Neural cell (in vitro differentiated cells): ENCODE measurements around the gene MTHFD1L.

Source experiments
- EP300 ChIP-seq: fragments of 450-650 bp; conservative IDR thresholded peaks from 2 replicates; pipeline ENCODE4 v1.6.1; 2014; ENCODE audit warnings: antibody characterized with exemption, mild to moderate bottlenecking, moderate library complexity; ENCODE audit not compliant: poor library complexity, severe bottlenecking
- MXI1 ChIP-seq: fragments of 450-650 bp; conservative IDR thresholded peaks from 2 replicates; pipeline ENCODE4 v1.6.1; 2014; ENCODE audit warnings: antibody characterized with exemption, mild to moderate bottlenecking; ENCODE audit not compliant: poor library complexity, severe bottlenecking
- POLR2AphosphoS5 ChIP-seq: IDR thresholded peaks from 2 replicates; pipeline ENCODE4 v1.6.1; 2012
- RAD21 ChIP-seq: fragments of 450-650 bp; conservative IDR thresholded peaks from 2 replicates; pipeline ENCODE4 v1.6.1; 2014; ENCODE audit warnings: antibody characterized with exemption, mild to moderate bottlenecking, moderate library complexity
- SMC3 ChIP-seq: fragments of 450-650 bp; conservative IDR thresholded peaks from 2 replicates; pipeline ENCODE4 v1.6.1; 2014; ENCODE audit warnings: antibody characterized with exemption, mild to moderate bottlenecking, moderate library complexity; ENCODE audit not compliant: poor library complexity

DNA sequence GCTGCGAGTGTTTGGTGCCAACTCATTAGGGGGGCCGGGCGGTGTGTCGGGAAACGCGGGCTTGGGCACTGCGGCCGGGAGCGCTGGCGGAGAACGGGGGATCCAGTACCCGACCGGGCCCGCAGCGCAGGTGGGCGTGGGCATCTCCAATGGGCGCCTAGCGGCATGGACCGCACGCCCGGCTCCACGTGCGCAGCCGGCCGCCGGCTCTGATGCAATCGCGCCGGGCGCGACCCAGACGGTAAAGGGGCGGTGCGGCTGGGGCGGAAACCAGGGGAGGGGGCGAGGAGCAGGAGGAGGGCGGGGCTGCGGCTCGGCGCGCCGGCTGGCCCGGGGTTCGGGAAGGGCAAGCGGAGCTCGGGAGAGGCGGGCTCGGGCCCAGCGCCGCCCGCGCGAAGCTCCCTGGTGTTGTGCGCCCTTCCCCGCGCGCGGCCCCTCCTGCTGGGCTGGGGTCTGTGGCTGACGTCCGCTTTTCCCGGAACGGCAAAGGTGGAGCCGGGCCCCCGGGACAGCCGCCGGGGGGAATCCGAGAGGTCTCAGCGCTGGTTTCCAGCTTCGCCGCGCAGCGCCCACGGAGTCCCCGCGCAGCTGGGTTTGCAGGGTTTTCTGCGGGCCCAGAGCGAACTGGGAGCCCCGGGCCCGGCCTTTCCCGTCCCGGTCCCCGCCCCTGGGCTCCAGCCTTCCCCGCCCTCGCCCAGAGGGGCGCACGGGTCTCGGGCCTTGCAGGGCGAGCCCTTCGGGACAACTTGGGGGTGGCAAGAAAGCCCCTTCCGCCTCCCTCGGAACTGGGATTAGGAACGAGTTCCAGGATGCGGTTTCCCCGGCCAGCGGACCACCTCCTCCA lies 867 bp downstream of the MTHFD1L start:
- TF ChIP-seq MXI1 (peak; percentile 100), RAD21 (no peak), SMC3 (no peak), EP300 (peak; percentile 16), POLR2AphosphoS5 (peak; percentile 85)
